Activated CD8-positive, alpha-beta memory T cell treated with anti-CD3 and anti-CD28 coated beads for 36 hours (primary cell): ENCODE data around the gene FRMD4A. TPM values are rescaled to one million over a fixed set of nuclear protein-coding genes. Genes with fewer than 3 reads are reported as not detected.

Source experiments
- CTCF ChIA-PET: fragments of 350-600 bp; sonication (Branson Sonifier 250); formaldehyde crosslinking; loops from one replicate; lab custom pipeline; 2021; ENCODE audit warnings: antibody characterized with exemption; lab: Charles Lee
- POLR2A ChIA-PET: fragments of 350-600 bp; sonication (Branson Sonifier 250); formaldehyde crosslinking; loops from one replicate; lab custom pipeline; 2021; ENCODE audit warnings: antibody characterized with exemption; lab: Charles Lee
- total RNA-seq, 2 experiments: library from RNA; stranded (reverse); gene quantifications; one replicate each; pipeline ENCODE4 v1.2.3, GENCODE V29; 2021

The FRMD4A gene
- total RNA-seq, 2 experiments from 2014 or later = 4.7 to 5.2 TPM

GRCh38 chr10:13989616-13990015 is 341.1 kb downstream of the FRMD4A start:
- ChIA-PET CTCF (no interaction called here), POLR2A (no interaction called here)

GRCh38 chr10:13987446-13987845 is 343.3 kb downstream of the FRMD4A start:
- CTCF ChIA-PET = no interaction called here
- POLR2A ChIA-PET = no interaction called here

GRCh38 chr10:13984647-13985155 is 346.0 kb downstream of the FRMD4A start:
- ChIA-PET CTCF (interaction anchor here (0.6 to 0.7 kb wide), 2 partner anchors 13 to 18 kb away, joined by 3 read pairs; no protein-coding TSS in a partner anchor), POLR2A (no interaction called here)

GRCh38 chr10:13983035-13983434 is 347.7 kb downstream of the FRMD4A start:
- CTCF ChIA-PET = interaction anchor here (0.6 kb wide), 1 partner anchor 206 kb away, joined by 4 read pairs; no protein-coding TSS in a partner anchor

GRCh38 chr10:13978533-13979115 is 352.1 kb downstream of the FRMD4A start:
- ChIA-PET CTCF (no interaction called here), POLR2A (no interaction called here)

More at GRCh38 chr10:13983035-13983434, 347.7 kb downstream of the FRMD4A start:
- POLR2A ChIA-PET = no interaction called here

GRCh38 chr10:13977861-13978532 is 352.7 kb downstream of the FRMD4A start:
- ChIA-PET CTCF (no interaction called here), POLR2A (no interaction called here)

GRCh38 chr10:13973742-13974141 is 357.0 kb downstream of the FRMD4A start:
- CTCF ChIA-PET = interaction anchor here (0.7 kb wide), 2 partner anchors 336 to 506 kb away, joined by 3 to 4 read pairs; no protein-coding TSS in a partner anchor
- POLR2A ChIA-PET = interaction anchor here (0.7 kb wide), 1 partner anchor 228 kb away, joined by 16 read pairs; no protein-coding TSS in a partner anchor

GRCh38 chr10:13972609-13973008 is 358.1 kb downstream of the FRMD4A start:
- CTCF ChIA-PET = no interaction called here
- POLR2A ChIA-PET = no interaction called here

- ChIA-PET CTCF (interaction anchor here (1.0 kb wide), 1 partner anchor 13 kb away, joined by 3 read pairs; no protein-coding TSS in a partner anchor), POLR2A (no interaction called here)
These were observed 358.9 kb downstream of the FRMD4A start for GRCh38 chr10:13971601-13972475.

- CTCF ChIA-PET = interaction anchor here (1.0 kb wide), 1 partner anchor 14 kb away, joined by 3 read pairs; no protein-coding TSS in a partner anchor
- POLR2A ChIA-PET = no interaction called here
These were observed 359.8 kb downstream of the FRMD4A start for GRCh38 chr10:13970957-13971353.

- ChIA-PET POLR2A (no interaction called here), CTCF (no interaction called here)
These were observed 360.3 kb downstream of the FRMD4A start for GRCh38 chr10:13970236-13970956.

GRCh38 chr10:13969792-13970140 is 361.0 kb downstream of the FRMD4A start:
- POLR2A ChIA-PET = no interaction called here

GRCh38 chr10:13969118-13969791 is 361.5 kb downstream of the FRMD4A start:
- CTCF ChIA-PET = no interaction called here
- POLR2A ChIA-PET = no interaction called here

More at GRCh38 chr10:13969792-13970140, 361.0 kb downstream of the FRMD4A start:
- CTCF ChIA-PET = no interaction called here

- ChIA-PET POLR2A (no interaction called here), CTCF (no interaction called here)
These were observed 368.9 kb downstream of the FRMD4A start for GRCh38 chr10:13961853-13962252.

GRCh38 chr10:13961097-13961496 is 369.6 kb downstream of the FRMD4A start:
- CTCF ChIA-PET = no interaction called here

GRCh38 chr10:13960603-13961002 is 370.1 kb downstream of the FRMD4A start:
- CTCF ChIA-PET = no interaction called here
- POLR2A ChIA-PET = no interaction called here

More at GRCh38 chr10:13961097-13961496, 369.6 kb downstream of the FRMD4A start:
- POLR2A ChIA-PET = no interaction called here

GRCh38 chr10:13959443-13960359 is 371.0 kb downstream of the FRMD4A start:
- POLR2A ChIA-PET = no interaction called here
- CTCF ChIA-PET = no interaction called here
